HL-60 (cell line): ENCODE data around the gene CABP7.
A peak's percentile ranks its signal among the peaks of the same experiment; 100 is the strongest.

Source experiments
- DNase-seq, 2 experiments: peaks; one replicate each; pipeline ENCODE4 v3.0.0-alpha.2; 2010 to 2020; ENCODE audit warnings: low read depth in 1 of 2, low spot score in 1 of 2
- H3K27ac ChIP-seq: fragments of 250-450 bp; sonication (Bioruptor Pico); replicated peaks from 2 replicates; pipeline ENCODE4 v1.5.1; 2020; ENCODE audit warnings: mild to moderate bottlenecking, moderate library complexity
- H3K27me3 ChIP-seq: fragments of 250-450 bp; sonication (Bioruptor Pico); 2 replicates; pipeline ENCODE4 v1.5.1; 2021; ENCODE audit warnings: mild to moderate bottlenecking, moderate library complexity; ENCODE audit not compliant: insufficient read depth, poor library complexity, severe bottlenecking
- H3K4me3 ChIP-seq: replicated peaks from 2 replicates; pipeline ENCODE4 v1.5.1; 2011; ENCODE audit warnings: mild to moderate bottlenecking, control low read depth, low read length; ENCODE audit not compliant: insufficient read depth
- CTCF ChIP-seq: IDR thresholded peaks from one replicate; pipeline ENCODE4 v1.5.1; 2011; ENCODE audit warnings: low read length, control low read depth, inconsistent platforms; ENCODE audit not compliant: insufficient read depth
- GABPA ChIP-seq: IDR thresholded peaks from 2 replicates; pipeline ENCODE4 v1.6.1; 2012; ENCODE audit warnings: low read depth
- POLR2AphosphoS5 ChIP-seq: IDR thresholded peaks from 2 replicates; pipeline ENCODE4 v1.6.1; 2012; ENCODE audit warnings: low read depth
- SPI1 ChIP-seq: IDR thresholded peaks from 2 replicates; pipeline ENCODE4 v1.6.1; 2012; ENCODE audit warnings: low read depth, mild to moderate bottlenecking, borderline replicate concordance
- TF ChIP-seq, protein P1 (sequence below): IDR thresholded peaks from 2 replicates; pipeline ENCODE4 v1.6.1; 2012; ENCODE audit warnings: low read depth; ENCODE audit not compliant: insufficient replicate concordance

Gene CABP7

DNA sequence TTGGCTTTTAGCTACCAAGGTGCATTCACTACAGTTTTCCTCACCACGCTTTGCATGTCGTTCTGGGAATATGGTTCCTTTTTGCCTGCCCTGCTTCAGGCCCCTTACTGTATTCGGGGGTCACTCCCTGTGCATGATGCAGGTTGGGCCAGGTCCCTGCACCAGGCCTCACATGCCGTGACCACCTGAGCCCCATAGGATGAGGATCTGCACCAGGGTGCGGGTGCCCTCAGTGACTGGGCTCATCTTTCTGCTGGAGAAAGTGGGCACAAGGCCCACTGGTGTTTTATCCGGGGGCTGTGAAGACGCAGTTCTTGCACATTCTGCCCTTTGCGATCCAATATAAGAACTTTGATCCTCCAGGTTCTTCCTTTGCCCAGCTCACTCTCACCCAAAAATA lies 45.7 kb upstream of the CABP7 start:
- TF ChIP-seq CTCF (no peak), GABPA (no peak), POLR2AphosphoS5 (no peak), SPI1 (no peak)
- TF ChIP-seq, protein P1, sequence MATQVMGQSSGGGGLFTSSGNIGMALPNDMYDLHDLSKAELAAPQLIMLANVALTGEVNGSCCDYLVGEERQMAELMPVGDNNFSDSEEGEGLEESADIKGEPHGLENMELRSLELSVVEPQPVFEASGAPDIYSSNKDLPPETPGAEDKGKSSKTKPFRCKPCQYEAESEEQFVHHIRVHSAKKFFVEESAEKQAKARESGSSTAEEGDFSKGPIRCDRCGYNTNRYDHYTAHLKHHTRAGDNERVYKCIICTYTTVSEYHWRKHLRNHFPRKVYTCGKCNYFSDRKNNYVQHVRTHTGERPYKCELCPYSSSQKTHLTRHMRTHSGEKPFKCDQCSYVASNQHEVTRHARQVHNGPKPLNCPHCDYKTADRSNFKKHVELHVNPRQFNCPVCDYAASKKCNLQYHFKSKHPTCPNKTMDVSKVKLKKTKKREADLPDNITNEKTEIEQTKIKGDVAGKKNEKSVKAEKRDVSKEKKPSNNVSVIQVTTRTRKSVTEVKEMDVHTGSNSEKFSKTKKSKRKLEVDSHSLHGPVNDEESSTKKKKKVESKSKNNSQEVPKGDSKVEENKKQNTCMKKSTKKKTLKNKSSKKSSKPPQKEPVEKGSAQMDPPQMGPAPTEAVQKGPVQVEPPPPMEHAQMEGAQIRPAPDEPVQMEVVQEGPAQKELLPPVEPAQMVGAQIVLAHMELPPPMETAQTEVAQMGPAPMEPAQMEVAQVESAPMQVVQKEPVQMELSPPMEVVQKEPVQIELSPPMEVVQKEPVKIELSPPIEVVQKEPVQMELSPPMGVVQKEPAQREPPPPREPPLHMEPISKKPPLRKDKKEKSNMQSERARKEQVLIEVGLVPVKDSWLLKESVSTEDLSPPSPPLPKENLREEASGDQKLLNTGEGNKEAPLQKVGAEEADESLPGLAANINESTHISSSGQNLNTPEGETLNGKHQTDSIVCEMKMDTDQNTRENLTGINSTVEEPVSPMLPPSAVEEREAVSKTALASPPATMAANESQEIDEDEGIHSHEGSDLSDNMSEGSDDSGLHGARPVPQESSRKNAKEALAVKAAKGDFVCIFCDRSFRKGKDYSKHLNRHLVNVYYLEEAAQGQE = no peak
- DNase-seq = no peak
- no peak overlapping the region for H3K4me3 ChIP-seq
- H3K27ac ChIP-seq = no peak overlapping the region
- no peaks in the 10 kb centered on the region for H3K27me3 ChIP-seq

DNA sequence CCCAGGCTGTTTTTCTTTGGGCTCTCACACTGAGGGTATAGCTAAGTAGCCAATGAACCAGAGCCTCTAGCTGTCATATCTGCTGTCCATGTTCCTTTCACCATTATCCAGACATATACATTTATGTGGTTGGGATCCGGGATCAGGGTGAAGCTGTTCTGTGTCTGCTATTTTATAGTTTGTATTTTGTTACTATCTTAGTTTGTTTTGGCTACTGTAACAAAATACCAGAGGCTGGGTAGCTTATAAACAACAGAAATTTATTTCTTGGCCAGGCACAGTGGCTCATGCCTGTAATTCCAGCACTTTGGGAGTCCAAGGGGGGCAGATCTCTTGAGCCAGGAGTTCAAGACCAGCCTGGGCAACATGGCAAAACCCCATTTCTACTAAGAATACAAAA lies 40.5 kb upstream of the CABP7 start:
- no peak overlapping the region for H3K27ac ChIP-seq
- TF ChIP-seq GABPA (no peak), SPI1 (no peak), CTCF (no peak), POLR2AphosphoS5 (no peak)
- TF ChIP-seq, protein P1 = no peak
- no peak overlapping the region for H3K4me3 ChIP-seq
- H3K27me3 ChIP-seq = no peaks in the 10 kb centered on the region
- DNase-seq = no peak

DNA sequence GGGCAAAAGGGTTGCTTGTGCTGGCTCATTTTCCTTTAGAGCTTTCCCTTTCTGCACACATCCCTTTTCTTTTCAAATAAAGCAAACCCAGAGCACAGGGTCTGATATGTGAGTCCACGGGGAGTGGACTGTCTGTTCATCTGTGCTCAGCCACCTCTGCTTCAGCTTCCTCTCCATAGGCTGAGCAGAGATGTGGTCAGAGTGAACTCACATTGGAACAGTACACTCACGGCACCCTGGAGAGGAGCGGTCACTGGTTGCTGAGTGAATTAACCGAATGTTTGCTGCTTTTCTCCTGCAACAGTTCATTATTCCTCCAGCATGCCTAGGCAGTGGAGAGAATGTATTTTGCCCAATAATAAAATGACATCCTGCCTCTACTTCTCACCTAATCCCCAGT lies 36.3 kb upstream of the CABP7 start:
- no peak overlapping the region for H3K27ac ChIP-seq
- H3K4me3 ChIP-seq = no peak overlapping the region
- no peak for DNase-seq
- TF ChIP-seq GABPA (no peak), SPI1 (no peak), POLR2AphosphoS5 (no peak)
- TF ChIP-seq, protein P1 = no peak
- H3K27me3 ChIP-seq = no peaks in the 10 kb centered on the region

DNA sequence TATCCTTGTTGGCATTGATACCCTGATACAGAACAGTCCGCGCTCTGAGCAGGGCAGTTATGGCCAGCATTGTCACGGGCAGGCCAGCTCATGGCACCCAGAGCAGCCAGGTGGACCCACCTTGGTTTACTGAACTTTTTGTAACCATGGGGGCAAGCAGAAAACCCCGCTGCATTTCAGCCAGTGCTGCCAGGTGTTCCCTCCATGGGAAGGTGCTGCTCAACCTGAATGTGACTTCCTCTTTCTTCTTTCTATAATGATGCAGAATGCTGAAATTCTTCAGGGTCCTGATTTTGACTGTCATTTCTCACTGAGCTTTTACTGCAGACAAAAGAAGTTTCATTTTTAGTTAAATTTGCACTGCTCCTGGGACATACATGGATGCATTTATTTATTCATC lies 35.6 kb upstream of the CABP7 start:
- TF ChIP-seq, protein P1 = no peak
- TF ChIP-seq SPI1 (peak; percentile 49; the same call in 1 of the 2 replicates), POLR2AphosphoS5 (no peak), GABPA (no peak), CTCF (no peak)
- no peaks in the 10 kb centered on the region for H3K27me3 ChIP-seq
- DNase-seq = no peak
- no peak overlapping the region for H3K4me3 ChIP-seq
- H3K27ac ChIP-seq = no peak overlapping the region
